GM18951 (cell line): ENCODE data around the gene PHLDB1.

Experiments
- POLR2A ChIP-seq: IDR thresholded peaks from 4 replicates; pipeline ENCODE4 v1.6.1; 2011; ENCODE audit warnings: mild to moderate bottlenecking; ENCODE audit not compliant: insufficient read length, insufficient read depth; ENCODE audit errors: extremely low read depth
- in situ Hi-C: fragments of 300-500 bp; cut with MboI; formaldehyde crosslinking; loops from one replicate; pipeline ENCODE4 v1.12.0; 2022; ENCODE audit warnings: low sequenced_read_pairs, mixed read lengths, inconsistent platforms; ENCODE audit not compliant: unreplicated experiment

The PHLDB1 gene

GRCh38 chr11:118632577-118633318 lies 25.3 kb downstream of the PHLDB1 start:
- in situ Hi-C loops = no loop called here
- TF ChIP-seq POLR2A = no peak

- TF ChIP-seq POLR2A = no peak
- in situ Hi-C loops = no loop called here
Measured at GRCh38 chr11:118633319-118633690, 25.9 kb downstream of the PHLDB1 start.

- in situ Hi-C loops = no loop called here
- no peak for TF ChIP-seq POLR2A
Measured at GRCh38 chr11:118633979-118634378, 26.6 kb downstream of the PHLDB1 start.

- in situ Hi-C loops = no loop called here
- no peak for TF ChIP-seq POLR2A
Measured at GRCh38 chr11:118634431-118635236, 27.2 kb downstream of the PHLDB1 start.

GRCh38 chr11:118635237-118635591 lies 27.8 kb downstream of the PHLDB1 start:
- in situ Hi-C loops = no loop called here

GRCh38 chr11:118635642-118636041 lies 28.2 kb downstream of the PHLDB1 start:
- no peak for TF ChIP-seq POLR2A
- in situ Hi-C loops = no loop called here

More at GRCh38 chr11:118635237-118635591, 27.8 kb downstream of the PHLDB1 start:
- TF ChIP-seq POLR2A = no peak

GRCh38 chr11:118636569-118637290 lies 29.3 kb downstream of the PHLDB1 start:
- TF ChIP-seq POLR2A = no peak
- in situ Hi-C loops = no loop called here

- TF ChIP-seq POLR2A = no peak
- in situ Hi-C loops = no loop called here
Measured at GRCh38 chr11:118638726-118639125, 31.3 kb downstream of the PHLDB1 start.

- in situ Hi-C loops = no loop called here
Measured at GRCh38 chr11:118639899-118640298, 32.5 kb downstream of the PHLDB1 start.

GRCh38 chr11:118640332-118641154 lies 33.1 kb downstream of the PHLDB1 start:
- in situ Hi-C loops = no loop called here
- TF ChIP-seq POLR2A = no peak

More at GRCh38 chr11:118639899-118640298, 32.5 kb downstream of the PHLDB1 start:
- TF ChIP-seq POLR2A = no peak

- in situ Hi-C loops = no loop called here
- no peak for TF ChIP-seq POLR2A
Measured at GRCh38 chr11:118641397-118642019, 34.1 kb downstream of the PHLDB1 start.
